Prostate gland (tissue), 2 donors: ENCODE results near the gene MFAP2. TPM values are rescaled to one million over a fixed set of nuclear protein-coding genes. Genes with fewer than 3 reads are reported as not detected.

Experiments used
- DNase-seq: peaks from one replicate; pipeline ENCODE4 v3.0.0-alpha.2; 2019; ENCODE audit warnings: low spot score
- H3K27ac ChIP-seq, 2 donors: fragments of 200-600 bp; sonication (generic); 2 replicates each; pipeline ENCODE4 v1.5.1; 2017 to 2019
- H3K27me3 ChIP-seq: fragments of 200-600 bp; sonication (generic); replicated peaks from 2 replicates; pipeline ENCODE4 v1.5.1; 2019; ENCODE audit not compliant: insufficient read depth
- H3K36me3 ChIP-seq, 2 donors: fragments of 200-600 bp; sonication (generic); 1 replicate in 1 of 2; 2 replicates in 1 of 2; pipeline versions ENCODE4 v1.5.1 to v1.8.1; 2017 to 2019
- H3K4me1 ChIP-seq: fragments of 200-600 bp; sonication (generic); replicated peaks from 2 replicates; pipeline ENCODE4 v1.5.1; 2019
- H3K4me3 ChIP-seq, 2 donors: fragments of 200-600 bp; sonication (generic); 2 replicates each; pipeline ENCODE4 v1.5.1; 2017 to 2019
- H3K9me3 ChIP-seq: fragments of 200-600 bp; sonication (generic); 2 replicates; pipeline ENCODE4 v1.5.1; 2017
- POLR2A ChIP-seq: fragments of 450-650 bp; IDR thresholded peaks from one replicate; pipeline ENCODE4 v1.6.1; 2016; ENCODE audit warnings: antibody characterized with exemption, mild to moderate bottlenecking
- POLR2AphosphoS5 ChIP-seq: sonication (generic); formaldehyde crosslinking; IDR thresholded peaks from one replicate; pipeline ENCODE4 v1.6.1; 2017; ENCODE audit warnings: antibody characterized with exemption
- WGBS: methylation state at CpG from one replicate; pipeline ENCODE4 v1.1.5; 2018; 5-methylcytosine and 5-hydroxymethylcytosine counted together
- intact Hi-C: fragments of 100-400 bp; cut with DNase I; formaldehyde crosslinking; loops from one replicate; pipeline ENCODE4 v1.14.2; 2022
- total RNA-seq, 2 donors: library from RNA; depleted of rRNA; stranded (reverse); fragments of >200 nt; gene quantifications; one replicate each; pipeline ENCODE4 v1.1.0, GENCODE V29; 2016
- TF ChIP-seq, protein P1 (sequence below), 4 experiments: fragments of 200-600 bp in 2 of 4; fragments of 450-650 bp in 2 of 4; sonication (generic) in 2 of 4; IDR thresholded peaks; 1 replicate in 3 of 4; 2 replicates in 1 of 4; pipeline ENCODE4 v1.5.1; 2016 to 2019; ENCODE audit warnings: antibody characterized with exemption in 4 of 4, mild to moderate bottlenecking in 2 of 4, moderate library complexity in 2 of 4

MFAP2 gene, protein sequence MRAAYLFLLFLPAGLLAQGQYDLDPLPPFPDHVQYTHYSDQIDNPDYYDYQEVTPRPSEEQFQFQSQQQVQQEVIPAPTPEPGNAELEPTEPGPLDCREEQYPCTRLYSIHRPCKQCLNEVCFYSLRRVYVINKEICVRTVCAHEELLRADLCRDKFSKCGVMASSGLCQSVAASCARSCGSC
- 10 to 100 TPM in 1 of 2 donors, 1 to 10 TPM in 1; 6.3 to 31.0 TPM for total RNA-seq

DNA sequence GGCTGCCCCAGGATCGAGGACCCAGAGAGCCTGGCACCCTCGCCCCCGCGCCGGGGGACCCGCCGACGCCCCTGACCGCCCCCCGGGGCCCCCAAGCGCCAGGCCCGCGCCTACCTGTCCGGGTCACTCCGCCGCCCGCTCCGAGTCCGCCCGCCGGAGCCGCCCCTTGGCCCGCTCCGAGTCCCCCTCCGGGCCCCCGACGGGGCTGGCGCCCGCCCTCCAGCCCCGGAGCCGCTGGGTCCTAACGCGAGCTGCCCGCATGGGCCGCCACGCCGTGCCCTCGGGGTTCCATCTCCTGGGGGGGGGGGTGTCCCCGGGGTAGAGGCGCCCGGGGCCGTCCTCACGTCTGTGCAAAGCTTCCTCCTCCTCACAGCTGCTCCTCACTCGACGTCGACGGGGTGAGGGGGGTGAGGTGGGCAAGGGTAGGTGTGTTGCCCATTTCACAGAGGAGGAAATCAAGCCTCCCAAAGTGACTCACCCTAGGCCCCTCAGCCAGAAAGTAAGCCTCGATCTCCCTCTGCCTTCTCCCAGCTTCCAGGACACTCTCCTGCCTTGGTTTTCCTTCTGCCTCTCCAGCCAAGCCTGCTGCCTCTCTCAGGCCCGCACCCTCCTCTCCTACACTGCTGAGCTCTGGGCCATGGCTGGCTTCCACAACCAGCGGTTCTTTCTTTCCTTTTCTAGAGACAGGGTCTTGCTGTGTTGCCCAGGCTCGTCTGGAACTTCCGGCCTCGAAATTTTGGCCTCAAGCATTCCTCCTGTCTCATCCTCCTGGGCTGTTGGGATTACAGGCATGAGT is at the start of gene MFAP2:
Gene MFAP2, minus strand, starts transcription at position 148 of the 796 bp plus-strand sequence. CDS start 2,347 bp downstream, outside the sequence.
- Histone ChIP-seq H3K4me1 (no peaks in the 10 kb centered on the region), H3K27ac (peak within 1 kb of the TSS; percentile 61 to 74), H3K4me3 (peak within 1 kb of the TSS; percentile 31 to 37), H3K9me3 (no peaks in the 10 kb centered on the region), H3K36me3 (no peaks in the 10 kb centered on the region), H3K27me3 (no peaks in the 10 kb centered on the region)
- WGBS, result 6% methylated on average over 52 of the region's 53 CpGs
- intact Hi-C loops, result no loop called here
- DNase-seq, result no peak
- no peak for TF ChIP-seq POLR2AphosphoS5
- TF ChIP-seq, protein P1, sequence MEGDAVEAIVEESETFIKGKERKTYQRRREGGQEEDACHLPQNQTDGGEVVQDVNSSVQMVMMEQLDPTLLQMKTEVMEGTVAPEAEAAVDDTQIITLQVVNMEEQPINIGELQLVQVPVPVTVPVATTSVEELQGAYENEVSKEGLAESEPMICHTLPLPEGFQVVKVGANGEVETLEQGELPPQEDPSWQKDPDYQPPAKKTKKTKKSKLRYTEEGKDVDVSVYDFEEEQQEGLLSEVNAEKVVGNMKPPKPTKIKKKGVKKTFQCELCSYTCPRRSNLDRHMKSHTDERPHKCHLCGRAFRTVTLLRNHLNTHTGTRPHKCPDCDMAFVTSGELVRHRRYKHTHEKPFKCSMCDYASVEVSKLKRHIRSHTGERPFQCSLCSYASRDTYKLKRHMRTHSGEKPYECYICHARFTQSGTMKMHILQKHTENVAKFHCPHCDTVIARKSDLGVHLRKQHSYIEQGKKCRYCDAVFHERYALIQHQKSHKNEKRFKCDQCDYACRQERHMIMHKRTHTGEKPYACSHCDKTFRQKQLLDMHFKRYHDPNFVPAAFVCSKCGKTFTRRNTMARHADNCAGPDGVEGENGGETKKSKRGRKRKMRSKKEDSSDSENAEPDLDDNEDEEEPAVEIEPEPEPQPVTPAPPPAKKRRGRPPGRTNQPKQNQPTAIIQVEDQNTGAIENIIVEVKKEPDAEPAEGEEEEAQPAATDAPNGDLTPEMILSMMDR (IDR thresholded peaks at IDR 0.05), result no peak

DNA sequence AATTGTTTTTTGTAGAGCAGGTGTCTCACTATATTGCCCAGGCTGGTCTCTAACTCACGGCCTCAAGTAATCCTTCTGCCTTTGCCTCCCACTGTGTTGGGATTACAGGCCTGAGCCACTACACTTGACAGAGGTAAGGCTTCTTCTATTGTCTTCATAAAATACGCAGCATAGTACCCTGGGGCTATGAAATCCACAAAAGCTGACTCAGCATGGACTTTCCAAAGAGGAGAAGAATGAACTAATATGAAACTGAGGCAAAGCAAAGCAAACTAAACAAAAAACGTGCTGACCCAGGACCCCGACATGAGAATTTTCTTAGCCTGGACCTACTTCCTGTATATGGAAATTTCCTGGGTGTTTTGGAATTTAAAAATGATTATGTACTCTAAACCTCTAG is 49.8 kb upstream of the MFAP2 start:
- peaks cover 0 to 4% of the 10 kb centered on the region in 2 donors for H3K36me3 ChIP-seq
- 78% methylated on average over 4 of the region's 4 CpGs for WGBS
- intact Hi-C loops, result no loop called here

DNA sequence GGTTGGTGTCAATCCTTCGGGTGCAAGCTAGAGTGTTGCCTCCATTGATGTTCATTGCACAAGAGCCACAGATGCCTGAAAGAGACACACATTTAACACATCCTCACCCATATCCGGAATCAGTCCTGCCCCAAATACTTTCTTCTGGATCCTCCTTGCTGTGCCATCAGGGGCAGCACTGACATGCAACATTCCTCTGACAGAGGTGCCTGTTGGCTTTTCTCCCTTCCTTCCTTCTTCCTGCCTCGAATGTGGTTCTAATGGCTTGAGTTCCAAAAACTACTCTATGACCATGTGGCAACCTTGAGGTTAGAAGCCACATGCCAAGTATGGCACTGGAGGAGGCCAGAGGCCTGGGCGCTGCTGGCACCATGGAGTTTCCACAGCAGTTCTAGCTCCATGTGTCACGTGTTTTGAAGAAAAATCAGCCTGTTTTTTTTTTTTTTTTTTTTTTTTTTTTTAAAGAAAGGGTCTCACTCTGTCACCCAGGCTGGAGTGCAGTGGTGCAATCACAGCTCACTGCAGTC is 48.3 kb upstream of the MFAP2 start:
- DNase-seq, result no peak
- no peak for TF ChIP-seq POLR2AphosphoS5
- H3K27ac ChIP-seq, result peak overlapping the region in 1 of 2 donors; percentile 19
- no peaks in the 10 kb centered on the region for H3K9me3 ChIP-seq
- H3K36me3 ChIP-seq, result peaks cover 2 to 4% of the 10 kb centered on the region in 2 donors
- 66% methylated on average over 5 of the region's 5 CpGs for WGBS
- intact Hi-C loops, result no loop called here
- H3K27me3 ChIP-seq, result no peaks in the 10 kb centered on the region
- H3K4me1 ChIP-seq, result peaks cover 11% of the 10 kb centered on the region
- H3K4me3 ChIP-seq, result no peak overlapping the region

More for the DNA sequence above, 49.8 kb upstream of the MFAP2 start:
- Histone ChIP-seq H3K4me1 (peaks cover 11% of the 10 kb centered on the region), H3K27ac (no peak overlapping the region), H3K27me3 (no peaks in the 10 kb centered on the region), H3K9me3 (no peaks in the 10 kb centered on the region), H3K4me3 (no peak overlapping the region)
- no peak for DNase-seq
- TF ChIP-seq POLR2AphosphoS5 (no peak), POLR2A (no peak)
- TF ChIP-seq, protein P1 (IDR thresholded peaks at IDR 0.05), result no peak

DNA sequence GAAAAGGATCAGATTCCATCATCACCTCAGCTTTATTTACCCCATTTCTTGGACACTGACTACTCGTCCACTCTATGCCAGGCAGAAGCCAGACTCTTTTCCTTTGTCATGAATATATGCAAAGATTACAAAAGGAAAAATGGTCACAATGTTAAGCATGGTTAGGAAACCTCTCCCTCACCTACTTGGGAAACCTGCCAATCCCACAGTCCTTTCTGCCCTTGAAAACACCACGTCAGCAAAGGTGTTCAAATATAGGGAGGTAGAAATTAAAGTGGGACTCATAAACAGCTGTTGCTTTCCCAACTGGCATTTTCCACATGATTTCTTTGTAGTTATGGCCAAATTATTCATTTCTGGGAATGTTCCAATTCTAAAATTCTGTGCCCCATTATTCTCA is 47.5 kb upstream of the MFAP2 start:
- intact Hi-C loops, result no loop called here
- Histone ChIP-seq H3K27me3 (no peaks in the 10 kb centered on the region), H3K9me3 (no peaks in the 10 kb centered on the region), H3K27ac (peak overlapping the region in 1 of 2 donors; percentile 19), H3K36me3 (peaks cover 4 to 6% of the 10 kb centered on the region in 2 donors), H3K4me1 (peaks cover 11% of the 10 kb centered on the region), H3K4me3 (no peak overlapping the region)
- TF ChIP-seq, protein P1 (IDR thresholded peaks at IDR 0.05), result no peak
- TF ChIP-seq POLR2A (no peak), POLR2AphosphoS5 (peak; percentile 14)
- WGBS, result 44% methylated on average over 2 of the region's 2 CpGs
- DNase-seq, result peak; percentile 51

DNA sequence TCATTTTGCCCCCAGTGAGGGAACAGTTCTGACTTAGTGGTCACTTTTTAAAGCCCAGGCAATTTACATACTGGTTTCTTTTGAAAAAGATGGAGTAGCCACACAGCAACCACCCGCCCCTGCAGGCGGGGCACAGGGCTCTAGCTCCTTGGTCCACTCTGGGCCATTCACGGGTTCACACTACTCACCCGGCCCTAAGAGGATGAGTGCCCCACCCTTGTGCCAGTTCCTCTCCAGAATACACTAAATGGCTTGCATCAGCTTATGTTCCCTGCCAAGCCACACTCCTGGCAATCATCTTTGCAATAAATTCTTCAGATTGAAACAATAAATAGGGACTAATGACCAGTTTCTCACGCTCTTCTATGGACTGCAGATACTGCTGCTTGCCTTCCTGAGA is 47.0 kb upstream of the MFAP2 start:
- Histone ChIP-seq H3K36me3 (peaks cover 3 to 8% of the 10 kb centered on the region in 2 donors), H3K4me1 (peaks cover 11% of the 10 kb centered on the region), H3K27me3 (no peaks in the 10 kb centered on the region), H3K9me3 (no peaks in the 10 kb centered on the region), H3K27ac (peak overlapping the region in 1 of 2 donors; percentile 19), H3K4me3 (no peak overlapping the region)
- DNase-seq, result peak; percentile 55
- 56% methylated on average over 5 of the region's 5 CpGs for WGBS
- TF ChIP-seq, protein P1 (IDR thresholded peaks at IDR 0.05), result no peak
- no peak for TF ChIP-seq POLR2A
- peak; percentile 44 for TF ChIP-seq POLR2AphosphoS5
- intact Hi-C loops, result no loop called here
